ENCODE measurements around the gene MRPL33.

- no peak for TF ChIP-seq CTCF (IDR thresholded peaks at IDR 0.05)
- no peak for TF ChIP-seq POLR2A (IDR thresholded peaks at IDR 0.05)
These were observed 27.0 kb downstream of the MRPL33 start for GRCh38 chr2:27798486-27798885.
